GM21825 (cell line): ENCODE data around the gene RPS5.
"Not testable (repeated sequence)": the region's sequence is repeated elsewhere in the genome, so short reads cannot be mapped to it uniquely, and the experiment has no call there.

Source experiments
- ATAC-seq: cut with Tn5 transposase; IDR thresholded peaks from one replicate; pipeline ENCODE4 v1.9.1; 2021; ENCODE audit warnings: mild to moderate bottlenecking, moderate library complexity; ENCODE audit not compliant: unreplicated experiment

Gene RPS5

GRCh38 chr19:58356766-58357480 is 30.1 kb upstream of the RPS5 start:
- ATAC-seq: no peak

GRCh38 chr19:58357481-58358145 is 29.5 kb upstream of the RPS5 start:
- ATAC-seq: no peak

GRCh38 chr19:58361900-58362271 is 25.2 kb upstream of the RPS5 start:
- peak; percentile 12 for ATAC-seq

GRCh38 chr19:58362272-58362994 is 24.6 kb upstream of the RPS5 start, which contains the start of gene ZNF497:
Gene ZNF497, minus strand, starts transcription at chr19:58362751. Its CDS starts 5,116 bp downstream, at chr19:58357635.
- ATAC-seq: peak; percentile 83

- ATAC-seq: no peak
Observed at GRCh38 chr19:58364146-58364545, 22.9 kb upstream of the RPS5 start.

GRCh38 chr19:58366585-58367430 is 20.3 kb upstream of the RPS5 start:
- no peak for ATAC-seq

GRCh38 chr19:58367698-58368454 is 19.2 kb upstream of the RPS5 start:
- no peak for ATAC-seq

- ATAC-seq: no peak
Observed at GRCh38 chr19:58368561-58369360, 18.3 kb upstream of the RPS5 start.

- ATAC-seq: no peak
Observed at GRCh38 chr19:58372311-58373133, 14.5 kb upstream of the RPS5 start.

GRCh38 chr19:58374200-58374599 is 12.9 kb upstream of the RPS5 start:
- ATAC-seq: no peak

- ATAC-seq: not testable (repeated sequence)
Observed at GRCh38 chr19:58376724-58377123, 10.3 kb upstream of the RPS5 start.

GRCh38 chr19:58379246-58379645 is 7.8 kb upstream of the RPS5 start:
- ATAC-seq: no peak

- no peak for ATAC-seq
Observed at GRCh38 chr19:58380037-58380661, 6.9 kb upstream of the RPS5 start.

GRCh38 chr19:58380662-58381459 is 6.2 kb upstream of the RPS5 start, which contains the start of gene ZNF837:
Gene ZNF837, minus strand, starts transcription at chr19:58381030. Its CDS starts 11,698 bp downstream, at chr19:58369332.
- peak; percentile 78 for ATAC-seq

GRCh38 chr19:58381460-58382212 is 5.4 kb upstream of the RPS5 start:
- ATAC-seq: no peak

- ATAC-seq: no peak
Observed at GRCh38 chr19:58382997-58383603, 4.0 kb upstream of the RPS5 start.
